HCT116 (cell line): ENCODE data around the gene C10orf120. TPM values are rescaled to one million over a fixed set of nuclear protein-coding genes. Genes with fewer than 3 reads are reported as not detected.
A peak's percentile ranks its signal among the peaks of the same experiment; 100 is the strongest.

Experiments used
- ATAC-seq: fragments of 200-7000 bp; cut with Tn5 transposase; 2 replicates; pipeline ENCODE4 v1.9.1; 2020; ENCODE audit warnings: mild to moderate bottlenecking, moderate library complexity
- BruUV-seq: library from RNA; stranded (reverse); fragments of 400-500 nt; replicated peaks from 2 replicates; lab custom pipeline; 2021; lab: Mats Ljungman, UMichigan
- CTCF ChIA-PET: fragments of 300-600 bp; sonication (Branson Sonifier 250); formaldehyde crosslinking; loops from one replicate; lab custom pipeline; 2021; ENCODE audit warnings: antibody characterized with exemption; lab: Charles Lee
- POLR2A ChIA-PET: fragments of 300-600, 350-600 bp; sonication (Branson Sonifier 250); formaldehyde crosslinking; loops from one replicate; lab custom pipeline; 2021; ENCODE audit warnings: antibody characterized with exemption; lab: Charles Lee
- RAD21 ChIA-PET, 2 experiments: fragments of 300-600 bp; sonication (Branson Sonifier 250); formaldehyde crosslinking; loops; one replicate each; lab custom pipeline; 2023; ENCODE audit warnings: low total read pairs in 2 of 2; ENCODE audit not compliant: uncharacterized antibody in 2 of 2, unreplicated experiment in 2 of 2, low non-redundant PET in 1 of 2; lab: Charles Lee
- DNase-seq: peaks from one replicate; pipeline ENCODE4 v3.0.0-alpha.2; 2010; ENCODE audit warnings: low read depth, low spot score
- H2AFZ ChIP-seq: fragments of 200-600 bp; shearing (Covaris generic), sonication (generic); 2 replicates; pipeline ENCODE4 v1.6.1; 2017; ENCODE audit warnings: low read depth, mixed run types, mixed read lengths, antibody characterized with exemption, low read length; ENCODE audit not compliant: poor library complexity, severe bottlenecking
- H3K27ac ChIP-seq: 2 replicates; pipeline ENCODE4 v1.5.1; 2012; ENCODE audit warnings: low read depth, low read length
- H3K27me3 ChIP-seq: fragments of 200-600 bp; sonication (generic); 2 replicates; pipeline ENCODE4 v1.6.1; 2016; ENCODE audit warnings: mixed run types, low read length, mixed read lengths; ENCODE audit not compliant: insufficient read depth
- H3K36me3 ChIP-seq, 2 experiments: fragments of 200-500 bp in 1 of 2; fragments of 200-600 bp in 1 of 2; sonication (Bioruptor generic) in 1 of 2; sonication (generic) in 1 of 2; 2 replicates each; pipeline versions ENCODE4 v1.5.1 to v1.6.1; 2014 to 2016; ENCODE audit warnings: low read length in 2 of 2, inconsistent platforms in 1 of 2, mixed read lengths in 1 of 2, mixed run types in 1 of 2; ENCODE audit not compliant: insufficient read depth in 2 of 2, control insufficient read depth in 1 of 2
- H3K4me1 ChIP-seq, 2 experiments: fragments of 200-600 bp in 1 of 2; sonication (generic) in 1 of 2; 2 replicates each; pipeline versions ENCODE4 v1.5.1 to v1.6.1; 2012 to 2017; ENCODE audit warnings: low read length in 2 of 2, inconsistent platforms in 1 of 2, mild to moderate bottlenecking in 1 of 2, mixed read lengths in 1 of 2, mixed run types in 1 of 2, moderate library complexity in 1 of 2; ENCODE audit not compliant: insufficient read depth in 2 of 2, control insufficient read depth in 1 of 2
- H3K4me2 ChIP-seq: fragments of 200-600 bp; sonication (generic); 2 replicates; pipeline ENCODE4 v1.6.1; 2017; ENCODE audit warnings: mixed run types, low read length, mixed read lengths
- H3K4me3 ChIP-seq, 2 experiments: fragments of 200-600 bp in 1 of 2; sonication (generic) in 1 of 2; replicated peaks in 1 of 2; 2 replicates each; pipeline ENCODE4 v1.5.1; 2011 to 2016; ENCODE audit warnings: low read length in 2 of 2, control low read depth in 1 of 2, low read depth in 1 of 2, mild to moderate bottlenecking in 1 of 2, mixed read lengths in 1 of 2, mixed run types in 1 of 2
- H3K79me2 ChIP-seq: fragments of 200-600 bp; sonication (generic); 2 replicates; pipeline ENCODE4 v1.6.1; 2017; ENCODE audit warnings: mild to moderate bottlenecking, mixed run types, low read length, moderate library complexity, mixed read lengths; ENCODE audit not compliant: insufficient read depth
- H3K9ac ChIP-seq: fragments of 200-600 bp; sonication (generic); 2 replicates; pipeline ENCODE4 v1.6.1; 2016; ENCODE audit warnings: low read length, mixed read lengths
- H3K9me2 ChIP-seq: fragments of 200-600 bp; sonication (generic), shearing (Covaris generic); 2 replicates; pipeline ENCODE4 v1.6.1; 2017; ENCODE audit warnings: mixed run types, mild to moderate bottlenecking, moderate library complexity; ENCODE audit not compliant: insufficient read depth
- H3K9me3 ChIP-seq, 2 experiments: fragments of 200-500 bp in 1 of 2; fragments of 200-600 bp in 1 of 2; sonication (Bioruptor generic) in 1 of 2; sonication (generic) in 1 of 2; 2 replicates each; pipeline ENCODE4 v1.6.1; 2014 to 2017; ENCODE audit warnings: low read length in 2 of 2, mixed read lengths in 2 of 2, inconsistent platforms in 1 of 2, low read depth in 1 of 2, mild to moderate bottlenecking in 1 of 2, mixed run types in 1 of 2, moderate library complexity in 1 of 2; ENCODE audit not compliant: control insufficient read depth in 1 of 2, insufficient read depth in 1 of 2
- H4K20me1 ChIP-seq: fragments of 200-600 bp; sonication (generic), shearing (Covaris generic); 2 replicates; pipeline ENCODE4 v1.6.1; 2017; ENCODE audit warnings: mixed run types, mild to moderate bottlenecking, moderate library complexity; ENCODE audit not compliant: insufficient read depth
- CBX3 ChIP-seq: IDR thresholded peaks from 2 replicates; pipeline ENCODE4 v1.6.1; 2012; ENCODE audit warnings: low read depth
- EZH2 ChIP-seq: fragments of 200-600 bp; sonication (generic); IDR thresholded peaks from 2 replicates; pipeline ENCODE4 v1.6.1; 2017; ENCODE audit warnings: antibody characterized with exemption, mixed run types
- FOSL1 ChIP-seq: IDR thresholded peaks from 2 replicates; pipeline ENCODE4 v1.6.1; 2012; ENCODE audit warnings: low read depth
- JUND ChIP-seq: IDR thresholded peaks from 2 replicates; pipeline ENCODE4 v1.6.1; 2012
- MAX ChIP-seq: IDR thresholded peaks from 2 replicates; pipeline ENCODE4 v1.6.1; 2012
- RAD21 ChIP-seq: IDR thresholded peaks from 2 replicates; pipeline ENCODE4 v1.6.1; 2012; ENCODE audit warnings: low read depth, mild to moderate bottlenecking
- ZFX ChIP-seq: fragments of 450-650 bp; IDR thresholded peaks from 2 replicates; pipeline ENCODE4 v1.6.1; 2017
- intact Hi-C: fragments of 100-400 bp; cut with micrococcal nuclease; formaldehyde crosslinking; loops from 2 replicates; pipeline ENCODE4 v1.10.0; 2022
- total RNA-seq: library from RNA; stranded (reverse); gene quantifications from one replicate; pipeline ENCODE4 v1.2.1, GENCODE V29; 2021; ENCODE audit not compliant: unreplicated experiment
- TF ChIP-seq, protein P1 (sequence below): IDR thresholded peaks from 2 replicates; pipeline ENCODE4 v1.6.1; 2012; ENCODE audit warnings: low read depth

Gene C10orf120
- total RNA-seq, 1 experiment from 2014 or later, result not detected

GRCh38 chr10:122744257-122744656, 44.6 kb upstream of the C10orf120 start:
- peaks cover 49% of the 10 kb centered on the region for H3K27me3 ChIP-seq
- no TSS peak for BruUV-seq
- ChIA-PET CTCF (no interaction called here), RAD21 (no interaction called here), POLR2A (no interaction called here)
- ATAC-seq, result 0 out of 2 replicates have a peak, but pooled peaks have one; percentile 11
- H3K36me3 ChIP-seq, result no peaks in the 10 kb centered on the region
- no peak overlapping the region for H3K4me2 ChIP-seq
- intact Hi-C loops, result no loop called here
- H3K79me2 ChIP-seq, result no peaks in the 10 kb centered on the region
- no peak overlapping the region for H3K9ac ChIP-seq
- H3K27ac ChIP-seq, result no peak overlapping the region
- DNase-seq, result no peak
- no peaks in the 10 kb centered on the region for H3K9me2 ChIP-seq
- H2AFZ ChIP-seq, result no peak overlapping the region
- H4K20me1 ChIP-seq, result no peaks in the 10 kb centered on the region
- no peak overlapping the region for H3K4me3 ChIP-seq
- no peaks in the 10 kb centered on the region for H3K9me3 ChIP-seq
- H3K4me1 ChIP-seq, result no peaks in the 10 kb centered on the region
- TF ChIP-seq, protein P1, sequence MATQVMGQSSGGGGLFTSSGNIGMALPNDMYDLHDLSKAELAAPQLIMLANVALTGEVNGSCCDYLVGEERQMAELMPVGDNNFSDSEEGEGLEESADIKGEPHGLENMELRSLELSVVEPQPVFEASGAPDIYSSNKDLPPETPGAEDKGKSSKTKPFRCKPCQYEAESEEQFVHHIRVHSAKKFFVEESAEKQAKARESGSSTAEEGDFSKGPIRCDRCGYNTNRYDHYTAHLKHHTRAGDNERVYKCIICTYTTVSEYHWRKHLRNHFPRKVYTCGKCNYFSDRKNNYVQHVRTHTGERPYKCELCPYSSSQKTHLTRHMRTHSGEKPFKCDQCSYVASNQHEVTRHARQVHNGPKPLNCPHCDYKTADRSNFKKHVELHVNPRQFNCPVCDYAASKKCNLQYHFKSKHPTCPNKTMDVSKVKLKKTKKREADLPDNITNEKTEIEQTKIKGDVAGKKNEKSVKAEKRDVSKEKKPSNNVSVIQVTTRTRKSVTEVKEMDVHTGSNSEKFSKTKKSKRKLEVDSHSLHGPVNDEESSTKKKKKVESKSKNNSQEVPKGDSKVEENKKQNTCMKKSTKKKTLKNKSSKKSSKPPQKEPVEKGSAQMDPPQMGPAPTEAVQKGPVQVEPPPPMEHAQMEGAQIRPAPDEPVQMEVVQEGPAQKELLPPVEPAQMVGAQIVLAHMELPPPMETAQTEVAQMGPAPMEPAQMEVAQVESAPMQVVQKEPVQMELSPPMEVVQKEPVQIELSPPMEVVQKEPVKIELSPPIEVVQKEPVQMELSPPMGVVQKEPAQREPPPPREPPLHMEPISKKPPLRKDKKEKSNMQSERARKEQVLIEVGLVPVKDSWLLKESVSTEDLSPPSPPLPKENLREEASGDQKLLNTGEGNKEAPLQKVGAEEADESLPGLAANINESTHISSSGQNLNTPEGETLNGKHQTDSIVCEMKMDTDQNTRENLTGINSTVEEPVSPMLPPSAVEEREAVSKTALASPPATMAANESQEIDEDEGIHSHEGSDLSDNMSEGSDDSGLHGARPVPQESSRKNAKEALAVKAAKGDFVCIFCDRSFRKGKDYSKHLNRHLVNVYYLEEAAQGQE, result no peak
- TF ChIP-seq EZH2 (no peak), ZFX (no peak), JUND (no peak), CBX3 (no peak), FOSL1 (no peak), MAX (no peak), RAD21 (no peak)
